C4-2B (cell line): ENCODE measurements around the gene C1QL4.

Experiments
- CTCF ChIP-seq: fragments of 450-650 bp; conservative IDR thresholded peaks from 2 replicates; pipeline ENCODE4 v1.5.1; 2017; ENCODE audit warnings: mild to moderate bottlenecking
- ZFX ChIP-seq: fragments of 450-650 bp; IDR thresholded peaks from 2 replicates; pipeline ENCODE4 v1.6.1; 2017

GRCh38 chr12:49366096-49366651 is 29.2 kb upstream of the C1QL4 start:
- TF ChIP-seq CTCF (no peak), ZFX (no peak)
